ENCODE data around the gene RGS14.
"Not testable (repeated sequence)": the region's sequence is repeated elsewhere in the genome, so short reads cannot be mapped to it uniquely, and the experiment has no call there.

Gene RGS14

GRCh38 chr5:177350776-177351391 is 6.8 kb upstream of the RGS14 start:
- no peak for DNase-seq

- peak; percentile 89 to 97 for DNase-seq
Observed at GRCh38 chr5:177351392-177352329, 6.1 kb upstream of the RGS14 start, which contains the start of gene LMAN2. Gene LMAN2 (minus strand): TSS chr5:177351668. CDS start chr5:177351647, 21 bp downstream.

- no peak for DNase-seq
Observed at GRCh38 chr5:177353093-177353492, 4.6 kb upstream of the RGS14 start.

GRCh38 chr5:177354256-177354655 is 3.5 kb upstream of the RGS14 start:
- DNase-seq: no peak

GRCh38 chr5:177354711-177355110 is 3.0 kb upstream of the RGS14 start:
- no peak for DNase-seq

GRCh38 chr5:177355162-177355867 is 2.4 kb upstream of the RGS14 start:
- no peak for DNase-seq

GRCh38 chr5:177355868-177356168 is 1.9 kb upstream of the RGS14 start:
- no peak for DNase-seq

GRCh38 chr5:177356746-177357145 is 978 bp upstream of the RGS14 start:
- DNase-seq: no peak

- no peak for DNase-seq
Observed at GRCh38 chr5:177357146-177357458, 622 bp upstream of the RGS14 start.

GRCh38 chr5:177358370-177358819 is 671 bp downstream of the RGS14 start:
- DNase-seq: no peak

- DNase-seq: no peak
Observed at GRCh38 chr5:177359451-177359851, 1.7 kb downstream of the RGS14 start.

- DNase-seq: no peak
Observed at GRCh38 chr5:177359860-177360259, 2.1 kb downstream of the RGS14 start.

GRCh38 chr5:177360740-177361139 is 3.0 kb downstream of the RGS14 start:
- DNase-seq: not testable (repeated sequence)

- no peak for DNase-seq
Observed at GRCh38 chr5:177361418-177362291, 3.9 kb downstream of the RGS14 start.

- no peak for DNase-seq
Observed at GRCh38 chr5:177362292-177362609, 4.5 kb downstream of the RGS14 start.

- peak in 1 of 2 experiments; percentile 30 for DNase-seq
Observed at GRCh38 chr5:177362610-177363507, 5.1 kb downstream of the RGS14 start.

GRCh38 chr5:177363565-177363964 is 5.8 kb downstream of the RGS14 start:
- no peak for DNase-seq

GRCh38 chr5:177364159-177364962 is 6.6 kb downstream of the RGS14 start:
- no peak for DNase-seq

GRCh38 chr5:177365845-177366527 is 8.3 kb downstream of the RGS14 start:
- DNase-seq: no peak

All from SW 1271 (cell line).